Karpas-422 (cell line): ENCODE measurements around the gene CNRIP1. TPM values are rescaled to one million over a fixed set of nuclear protein-coding genes. Genes with fewer than 3 reads are reported as not detected.
A peak's percentile ranks its signal among the peaks of the same experiment; 100 is the strongest.

ENCODE experiments used
- DNase-seq: peaks from one replicate; pipeline ENCODE4 v3.0.0-alpha.2; 2015
- H2AFZ ChIP-seq: fragments of 200-600 bp; sonication (generic); 2 replicates; pipeline ENCODE4 v1.6.1; 2014; ENCODE audit warnings: antibody characterized with exemption, low read length, mixed read lengths
- H3K27ac ChIP-seq: fragments of 200-600 bp; sonication (generic); 2 replicates; pipeline ENCODE4 v1.5.1; 2014; ENCODE audit warnings: mild to moderate bottlenecking, low read length, moderate library complexity
- H3K27me3 ChIP-seq: fragments of 200-600 bp; sonication (generic); 2 replicates; pipeline ENCODE4 v1.6.1; 2014; ENCODE audit warnings: low read length, mixed read lengths
- H3K36me3 ChIP-seq: fragments of 200-600 bp; sonication (generic); 2 replicates; pipeline ENCODE4 v1.6.1; 2014; ENCODE audit warnings: low read length, mixed read lengths; ENCODE audit not compliant: insufficient read depth
- H3K4me1 ChIP-seq: fragments of 200-600 bp; sonication (generic); 2 replicates; pipeline ENCODE4 v1.6.1; 2014; ENCODE audit warnings: mild to moderate bottlenecking, low read length, mixed read lengths
- H3K4me2 ChIP-seq: fragments of 200-600 bp; sonication (generic); 2 replicates; pipeline ENCODE4 v1.6.1; 2014; ENCODE audit warnings: low read length, low read depth, mild to moderate bottlenecking; ENCODE audit not compliant: poor library complexity, severe bottlenecking
- H3K4me3 ChIP-seq: fragments of 200-600 bp; sonication (generic); 2 replicates; pipeline ENCODE4 v1.5.1; 2014; ENCODE audit warnings: mild to moderate bottlenecking, antibody characterized with exemption, low read length, mixed read lengths
- H3K79me2 ChIP-seq: fragments of 200-600 bp; sonication (generic); 2 replicates; pipeline ENCODE4 v1.6.1; 2014; ENCODE audit warnings: mild to moderate bottlenecking, low read length, mixed read lengths
- H3K9ac ChIP-seq: fragments of 200-600 bp; sonication (generic); 2 replicates; pipeline ENCODE4 v1.6.0; 2014; ENCODE audit warnings: low read length
- H3K9me2 ChIP-seq: fragments of 200-600 bp; sonication (generic), shearing (Covaris generic); replicated peaks from 2 replicates; pipeline ENCODE4 v1.6.0; 2014; ENCODE audit warnings: mild to moderate bottlenecking, low read length, moderate library complexity; ENCODE audit not compliant: insufficient read depth
- H3K9me3 ChIP-seq: fragments of 300-700, 200-600 bp; sonication (generic); 2 replicates; pipeline ENCODE4 v1.6.1; 2014; ENCODE audit warnings: low read length, mixed read lengths
- H4K20me1 ChIP-seq: fragments of 200-600 bp; sonication (generic); 2 replicates; pipeline ENCODE4 v1.6.1; 2014; ENCODE audit warnings: mild to moderate bottlenecking, antibody characterized with exemption, low read length, low read depth; ENCODE audit not compliant: insufficient read depth
- total RNA-seq: library from RNA; depleted of rRNA; stranded (reverse); fragments of >200 nt; shearing (Covaris generic); gene quantifications from 2 replicates; pipeline ENCODE4 v1.2.3, GENCODE V29; 2014; ENCODE audit warnings: low replicate concordance

Gene CNRIP1
- total RNA-seq, 1 experiment from 2014 or later = 2.8 TPM

GRCh38 chr2:68250652-68251186, 69.0 kb downstream of the CNRIP1 start:
- Histone ChIP-seq H3K9me2 (no peaks in the 10 kb centered on the region), H3K9ac (peak overlapping the region; percentile 91), H4K20me1 (peaks cover 54% of the 10 kb centered on the region), H3K79me2 (peaks cover 74% of the 10 kb centered on the region), H3K4me1 (peaks cover 56% of the 10 kb centered on the region), H2AFZ (no peak overlapping the region), H3K4me3 (peak overlapping the region; percentile 94), H3K9me3 (no peaks in the 10 kb centered on the region), H3K36me3 (peaks cover 19% of the 10 kb centered on the region; the same call in 1 of the 2 replicates), H3K4me2 (peak overlapping the region; percentile 86), H3K27ac (peak overlapping the region; percentile 90), H3K27me3 (no peaks in the 10 kb centered on the region)
- no peak for DNase-seq

- Histone ChIP-seq H3K27me3 (no peaks in the 10 kb centered on the region), H3K4me2 (peak overlapping the region; percentile 86), H3K4me1 (peaks cover 58% of the 10 kb centered on the region), H2AFZ (no peak overlapping the region), H4K20me1 (peaks cover 60% of the 10 kb centered on the region), H3K9me2 (no peaks in the 10 kb centered on the region), H3K9me3 (no peaks in the 10 kb centered on the region), H3K4me3 (peak overlapping the region; percentile 94), H3K79me2 (peaks cover 79% of the 10 kb centered on the region), H3K27ac (peak overlapping the region; percentile 90), H3K36me3 (peaks cover 23% of the 10 kb centered on the region; the same call in 1 of the 2 replicates), H3K9ac (peak overlapping the region; percentile 91)
- DNase-seq = no peak
Observed at GRCh38 chr2:68250196-68250595, 69.6 kb downstream of the CNRIP1 start.

GRCh38 chr2:68248806-68249205, 70.9 kb downstream of the CNRIP1 start:
- H3K9me2 ChIP-seq = no peaks in the 10 kb centered on the region
- H3K36me3 ChIP-seq = peaks cover 23% of the 10 kb centered on the region; the same call in 1 of the 2 replicates
- peak overlapping the region; percentile 86 for H3K4me2 ChIP-seq
- H3K4me1 ChIP-seq = peaks cover 63% of the 10 kb centered on the region
- H3K9me3 ChIP-seq = no peaks in the 10 kb centered on the region
- H4K20me1 ChIP-seq = peaks cover 65% of the 10 kb centered on the region
- DNase-seq = no peak
- H3K9ac ChIP-seq = peak overlapping the region; percentile 91
- H3K79me2 ChIP-seq = peaks cover 88% of the 10 kb centered on the region
- H3K27ac ChIP-seq = peak overlapping the region; percentile 90
- H3K27me3 ChIP-seq = no peaks in the 10 kb centered on the region
- H2AFZ ChIP-seq = no peak overlapping the region
- peak overlapping the region; percentile 94 for H3K4me3 ChIP-seq

- Histone ChIP-seq H3K9me3 (no peaks in the 10 kb centered on the region), H3K9ac (peak overlapping the region; percentile 91; the same call in 1 of the 2 replicates), H3K4me1 (peaks cover 62% of the 10 kb centered on the region), H3K79me2 (peaks cover 89% of the 10 kb centered on the region), H3K4me3 (peak overlapping the region; percentile 94), H3K27ac (peak overlapping the region; percentile 90; the same call in 1 of the 2 replicates), H3K27me3 (no peaks in the 10 kb centered on the region), H3K36me3 (peaks cover 23% of the 10 kb centered on the region; the same call in 1 of the 2 replicates), H3K9me2 (no peaks in the 10 kb centered on the region), H4K20me1 (peaks cover 67% of the 10 kb centered on the region), H2AFZ (no peak overlapping the region), H3K4me2 (peak overlapping the region; percentile 86)
- DNase-seq = no peak
Observed at GRCh38 chr2:68248361-68248760, 71.4 kb downstream of the CNRIP1 start.

GRCh38 chr2:68246396-68246795, 73.4 kb downstream of the CNRIP1 start:
- peaks cover 100% of the 10 kb centered on the region for H3K79me2 ChIP-seq
- peaks cover 86% of the 10 kb centered on the region for H4K20me1 ChIP-seq
- no peaks in the 10 kb centered on the region for H3K9me2 ChIP-seq
- H3K4me2 ChIP-seq = no peak overlapping the region
- H3K27ac ChIP-seq = 0 out of 2 replicates have a peak overlapping the region, but pooled peaks have one; percentile 90
- no peak overlapping the region for H3K4me3 ChIP-seq
- DNase-seq = no peak
- H3K4me1 ChIP-seq = peaks cover 73% of the 10 kb centered on the region
- no peak overlapping the region for H2AFZ ChIP-seq
- H3K9me3 ChIP-seq = no peaks in the 10 kb centered on the region
- no peaks in the 10 kb centered on the region for H3K27me3 ChIP-seq
- H3K9ac ChIP-seq = no peak overlapping the region
- H3K36me3 ChIP-seq = peaks cover 23% of the 10 kb centered on the region; the same call in 1 of the 2 replicates

- Histone ChIP-seq H3K27me3 (no peaks in the 10 kb centered on the region), H4K20me1 (peaks cover 88% of the 10 kb centered on the region), H3K4me2 (no peak overlapping the region), H3K4me3 (no peak overlapping the region), H3K79me2 (peaks cover 100% of the 10 kb centered on the region), H3K4me1 (peaks cover 78% of the 10 kb centered on the region), H3K36me3 (peaks cover 21% of the 10 kb centered on the region; the same call in 1 of the 2 replicates), H3K9me3 (no peaks in the 10 kb centered on the region), H2AFZ (no peak overlapping the region), H3K9ac (no peak overlapping the region), H3K27ac (no peak overlapping the region), H3K9me2 (no peaks in the 10 kb centered on the region)
- no peak for DNase-seq
Observed at GRCh38 chr2:68245672-68246071, 74.1 kb downstream of the CNRIP1 start.

GRCh38 chr2:68245066-68245465, 74.7 kb downstream of the CNRIP1 start:
- no peak overlapping the region for H3K4me3 ChIP-seq
- peaks cover 16% of the 10 kb centered on the region; the same call in 1 of the 2 replicates for H3K36me3 ChIP-seq
- DNase-seq = no peak
- no peak overlapping the region for H3K9ac ChIP-seq
- H3K9me3 ChIP-seq = no peaks in the 10 kb centered on the region
- H3K4me2 ChIP-seq = no peak overlapping the region
- no peak overlapping the region for H2AFZ ChIP-seq
- H4K20me1 ChIP-seq = peaks cover 89% of the 10 kb centered on the region
- no peak overlapping the region for H3K27ac ChIP-seq
- no peaks in the 10 kb centered on the region for H3K27me3 ChIP-seq
- H3K79me2 ChIP-seq = peaks cover 100% of the 10 kb centered on the region
- no peaks in the 10 kb centered on the region for H3K9me2 ChIP-seq
- peaks cover 79% of the 10 kb centered on the region for H3K4me1 ChIP-seq

GRCh38 chr2:68244456-68244855, 75.3 kb downstream of the CNRIP1 start:
- no peaks in the 10 kb centered on the region for H3K9me2 ChIP-seq
- no peak overlapping the region for H3K4me2 ChIP-seq
- H3K9ac ChIP-seq = no peak overlapping the region
- peaks cover 10% of the 10 kb centered on the region; the same call in 1 of the 2 replicates for H3K36me3 ChIP-seq
- H3K27me3 ChIP-seq = no peaks in the 10 kb centered on the region
- no peak overlapping the region for H2AFZ ChIP-seq
- peaks cover 79% of the 10 kb centered on the region for H3K4me1 ChIP-seq
- no peaks in the 10 kb centered on the region for H3K9me3 ChIP-seq
- peaks cover 89% of the 10 kb centered on the region for H4K20me1 ChIP-seq
- no peak overlapping the region for H3K27ac ChIP-seq
- H3K4me3 ChIP-seq = no peak overlapping the region
- H3K79me2 ChIP-seq = peaks cover 100% of the 10 kb centered on the region
- DNase-seq = no peak
